ENCODE measurements around the gene CASZ1. TPM values are rescaled to one million over a fixed set of nuclear protein-coding genes. Genes with fewer than 3 reads are reported as not detected.

Gene CASZ1
- total RNA-seq, 2 donors from 2014 or later, result 90.9 to 96.9 TPM

DNA sequence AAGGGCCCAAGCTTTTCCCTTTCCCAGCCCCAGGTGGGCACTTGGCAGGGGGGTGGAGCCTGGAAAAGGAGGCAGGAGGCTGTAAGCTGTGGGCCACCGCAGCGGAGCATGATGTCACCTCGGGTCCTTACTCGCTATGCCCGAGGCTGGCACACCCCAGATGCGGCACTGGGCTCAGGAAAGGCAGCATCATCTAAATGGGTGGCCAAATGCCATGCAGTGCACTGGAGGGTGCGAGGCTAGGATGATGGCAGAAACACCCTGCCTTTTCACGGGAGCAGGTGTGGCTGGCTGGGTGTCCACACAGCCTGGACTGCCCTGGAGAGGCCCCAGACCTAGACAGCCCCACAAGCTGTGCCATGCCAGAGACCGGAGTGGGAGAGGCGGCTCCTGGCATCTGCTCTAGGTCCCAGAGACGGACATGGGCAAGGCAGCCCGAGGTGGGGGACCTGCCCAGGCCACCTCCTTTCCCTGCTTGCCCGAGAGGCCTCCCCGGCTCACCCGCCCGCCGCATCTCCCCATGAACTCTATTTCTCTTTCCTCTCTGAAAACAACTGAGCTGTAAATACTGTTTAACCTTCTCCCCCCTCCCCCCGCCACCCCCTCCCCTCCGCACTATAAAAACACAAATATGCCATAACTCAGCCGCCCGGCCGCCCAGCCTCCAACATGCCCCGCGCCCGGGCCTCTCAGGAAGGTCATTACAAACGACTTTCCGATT, 124.7 kb downstream of the CASZ1 start:
- Histone ChIP-seq H3K36me3 (no peaks in the 10 kb centered on the region), H3K27me3 (replicated peaks; ENCODE audit: insufficient read depth) (no peaks in the 10 kb centered on the region), H3K27ac (peak overlapping the region; percentile 91 to 96), H3K4me3 (no peak overlapping the region), H3K4me1 (replicated peaks) (peaks cover 89% of the 10 kb centered on the region), H3K9me3 (no peaks in the 10 kb centered on the region)
- intact Hi-C loops (cut with DNase I), result no loop called here
- TF ChIP-seq CTCF (IDR thresholded peaks at IDR 0.05), result no peak
- TF ChIP-seq POLR2A (IDR thresholded peaks at IDR 0.05), result no peak
- TF ChIP-seq POLR2AphosphoS5 (IDR thresholded peaks at IDR 0.05), result no peak
- 47% methylated on average over 26 of the region's 27 CpGs for WGBS
- DNase-seq (ENCODE audit: low spot score), result no peak

DNA sequence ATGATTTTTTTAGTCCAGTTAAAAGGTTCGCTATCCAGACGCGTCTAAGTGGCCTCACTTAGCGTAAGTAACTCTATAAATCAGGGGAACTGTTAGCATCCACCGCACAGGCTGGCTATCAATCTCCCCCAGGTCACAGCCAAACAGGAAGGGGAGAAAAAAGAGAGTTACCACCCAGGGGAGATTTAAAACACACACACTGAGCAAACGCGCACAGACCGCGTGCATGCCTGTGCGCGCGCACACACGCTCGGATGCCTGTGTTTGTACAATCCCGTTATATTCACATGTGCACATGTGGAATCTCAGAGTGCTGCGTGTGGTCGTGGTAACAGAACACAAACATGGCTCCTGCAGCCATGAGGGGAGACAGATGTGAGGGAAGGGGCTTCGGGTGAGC, 125.4 kb downstream of the CASZ1 start:
- peaks cover 90% of the 10 kb centered on the region for H3K4me1 ChIP-seq (replicated peaks)
- no peak overlapping the region for H3K4me3 ChIP-seq
- no peaks in the 10 kb centered on the region for H3K27me3 ChIP-seq (replicated peaks; ENCODE audit: insufficient read depth)
- TF ChIP-seq POLR2AphosphoS5 (IDR thresholded peaks at IDR 0.05), result no peak
- no peak for TF ChIP-seq POLR2A (IDR thresholded peaks at IDR 0.05)
- TF ChIP-seq CTCF (IDR thresholded peaks at IDR 0.05), result no peak
- 55% methylated on average over 18 of the region's 18 CpGs for WGBS
- intact Hi-C loops (cut with DNase I), result no loop called here
- no peaks in the 10 kb centered on the region for H3K9me3 ChIP-seq
- no peak for DNase-seq (ENCODE audit: low spot score)
- no peaks in the 10 kb centered on the region for H3K36me3 ChIP-seq
- H3K27ac ChIP-seq, result peak overlapping the region; percentile 91 to 96

DNA sequence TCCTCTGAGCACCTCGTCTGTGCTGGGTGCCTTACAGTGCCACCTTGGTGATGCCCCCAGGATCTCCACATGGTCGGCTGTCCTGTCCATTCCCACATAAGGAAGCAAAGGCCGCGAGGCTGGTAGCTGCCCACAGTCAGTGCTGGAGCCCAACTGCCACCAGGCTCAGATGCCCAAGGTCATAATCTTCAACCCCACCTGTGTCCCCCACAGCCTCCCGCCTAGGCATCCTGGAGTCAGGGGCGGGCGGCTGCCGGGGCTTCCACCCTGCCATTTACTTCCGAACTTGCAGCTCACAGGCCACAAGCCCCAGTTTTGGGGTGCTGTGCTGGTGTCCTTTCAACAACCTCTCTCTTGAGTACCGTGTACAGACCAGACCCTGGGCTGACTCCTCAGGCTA, 126.3 kb downstream of the CASZ1 start:
- H3K27ac ChIP-seq, result peak overlapping the region; percentile 91 to 96
- no peaks in the 10 kb centered on the region for H3K36me3 ChIP-seq
- H3K9me3 ChIP-seq, result no peaks in the 10 kb centered on the region
- TF ChIP-seq POLR2AphosphoS5 (IDR thresholded peaks at IDR 0.05) (no peak), CTCF (IDR thresholded peaks at IDR 0.05) (no peak), POLR2A (IDR thresholded peaks at IDR 0.05) (no peak)
- H3K27me3 ChIP-seq (replicated peaks; ENCODE audit: insufficient read depth), result no peaks in the 10 kb centered on the region
- 86% methylated on average over 10 of the region's 10 CpGs for WGBS
- H3K4me3 ChIP-seq, result no peak overlapping the region
- intact Hi-C loops (cut with DNase I), result no loop called here
- no peak for DNase-seq (ENCODE audit: low spot score)
- H3K4me1 ChIP-seq (replicated peaks), result peaks cover 90% of the 10 kb centered on the region

DNA sequence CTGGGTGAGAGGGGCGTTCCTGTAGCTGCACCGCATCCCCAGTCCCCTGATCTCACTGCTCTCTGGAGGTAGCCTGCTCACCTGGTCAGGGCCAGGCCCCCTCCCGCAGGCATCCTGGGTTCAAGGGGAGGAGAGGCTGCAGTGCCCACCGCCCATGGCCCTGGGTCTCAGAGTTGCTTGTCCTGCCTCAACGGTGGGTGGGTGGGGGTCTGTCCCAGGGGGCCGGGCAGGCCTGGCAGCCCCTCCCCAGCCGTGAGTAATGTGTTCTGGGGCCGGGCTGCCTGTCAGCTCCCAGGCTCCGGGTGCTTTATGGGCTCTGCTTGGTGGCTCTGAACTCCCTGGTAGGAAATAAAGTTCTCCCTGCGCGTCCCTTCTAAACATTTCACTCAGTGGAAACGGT, 126.9 kb downstream of the CASZ1 start:
- 72% methylated on average over 12 of the region's 12 CpGs for WGBS
- H3K27me3 ChIP-seq (replicated peaks; ENCODE audit: insufficient read depth), result no peaks in the 10 kb centered on the region
- H3K4me1 ChIP-seq (replicated peaks), result peaks cover 90% of the 10 kb centered on the region
- intact Hi-C loops (cut with DNase I), result no loop called here
- TF ChIP-seq POLR2AphosphoS5 (IDR thresholded peaks at IDR 0.05) (no peak), CTCF (IDR thresholded peaks at IDR 0.05) (no peak), POLR2A (IDR thresholded peaks at IDR 0.05) (no peak)
- no peaks in the 10 kb centered on the region for H3K36me3 ChIP-seq
- no peak overlapping the region for H3K4me3 ChIP-seq
- H3K27ac ChIP-seq, result peak overlapping the region; percentile 91 to 96
- no peak for DNase-seq (ENCODE audit: low spot score)
- H3K9me3 ChIP-seq, result no peaks in the 10 kb centered on the region
